ENCODE data around the gene CLSTN1.

Gene CLSTN1

DNA sequence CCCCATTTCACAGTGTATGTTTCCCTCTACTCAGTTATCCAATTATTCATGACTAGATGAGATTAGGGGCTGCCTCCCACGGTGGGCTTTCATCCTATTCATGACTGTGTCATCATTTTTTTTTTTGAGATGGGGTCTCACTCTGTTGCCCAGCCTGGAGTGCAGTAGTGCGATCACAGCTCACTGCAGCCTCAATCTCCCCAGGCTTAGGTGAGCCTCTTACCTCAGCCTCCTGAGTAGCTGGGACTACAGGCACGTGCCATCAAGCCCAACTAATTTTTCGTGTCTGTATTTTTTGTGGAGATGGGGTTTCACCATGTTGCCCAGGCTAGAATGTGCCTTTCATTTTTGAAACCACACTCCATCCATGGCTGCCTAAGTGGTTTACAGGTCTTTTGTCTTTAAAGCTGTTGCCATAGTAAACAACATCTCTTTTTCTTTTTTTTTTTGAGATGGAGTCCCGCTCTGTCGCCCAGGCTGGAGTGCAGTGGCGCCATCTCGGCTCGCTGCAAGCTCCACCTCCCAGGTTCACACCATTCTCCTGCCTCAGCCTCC lies 112.2 kb downstream of the CLSTN1 start:
- TF ChIP-seq, protein P1, sequence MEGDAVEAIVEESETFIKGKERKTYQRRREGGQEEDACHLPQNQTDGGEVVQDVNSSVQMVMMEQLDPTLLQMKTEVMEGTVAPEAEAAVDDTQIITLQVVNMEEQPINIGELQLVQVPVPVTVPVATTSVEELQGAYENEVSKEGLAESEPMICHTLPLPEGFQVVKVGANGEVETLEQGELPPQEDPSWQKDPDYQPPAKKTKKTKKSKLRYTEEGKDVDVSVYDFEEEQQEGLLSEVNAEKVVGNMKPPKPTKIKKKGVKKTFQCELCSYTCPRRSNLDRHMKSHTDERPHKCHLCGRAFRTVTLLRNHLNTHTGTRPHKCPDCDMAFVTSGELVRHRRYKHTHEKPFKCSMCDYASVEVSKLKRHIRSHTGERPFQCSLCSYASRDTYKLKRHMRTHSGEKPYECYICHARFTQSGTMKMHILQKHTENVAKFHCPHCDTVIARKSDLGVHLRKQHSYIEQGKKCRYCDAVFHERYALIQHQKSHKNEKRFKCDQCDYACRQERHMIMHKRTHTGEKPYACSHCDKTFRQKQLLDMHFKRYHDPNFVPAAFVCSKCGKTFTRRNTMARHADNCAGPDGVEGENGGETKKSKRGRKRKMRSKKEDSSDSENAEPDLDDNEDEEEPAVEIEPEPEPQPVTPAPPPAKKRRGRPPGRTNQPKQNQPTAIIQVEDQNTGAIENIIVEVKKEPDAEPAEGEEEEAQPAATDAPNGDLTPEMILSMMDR (IDR thresholded peaks at IDR 0.05) = no peak
- Histone ChIP-seq H3K27ac (no peak overlapping the region), H3K4me3 (no peak overlapping the region)
- DNase-seq (ENCODE audit: low spot score) = no peak

DNA sequence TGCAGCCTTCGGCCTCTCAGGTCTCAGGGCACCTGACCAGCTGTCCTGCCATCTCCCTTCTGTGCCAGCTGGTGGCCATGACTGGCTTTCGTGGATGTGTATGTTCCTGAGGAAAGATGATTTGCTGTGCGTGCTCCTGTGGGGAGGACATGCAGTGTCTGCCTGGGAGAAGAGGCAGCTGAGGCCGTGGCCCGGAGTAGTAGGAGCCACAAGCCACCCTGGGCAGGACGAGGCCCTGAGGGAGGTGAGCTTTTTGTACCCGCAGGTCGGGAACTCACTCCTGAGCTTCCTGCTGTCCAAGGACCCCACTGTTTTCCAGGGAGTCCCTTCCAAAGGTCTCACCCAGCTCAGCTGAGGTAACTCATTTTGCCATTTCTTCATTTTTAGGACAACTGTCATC lies 113.7 kb downstream of the CLSTN1 start:
- TF ChIP-seq, protein P1 (IDR thresholded peaks at IDR 0.05) = no peak
- H3K27ac ChIP-seq = no peak overlapping the region
- H3K4me3 ChIP-seq = no peak overlapping the region
- DNase-seq (ENCODE audit: low spot score) = no peak

DNA sequence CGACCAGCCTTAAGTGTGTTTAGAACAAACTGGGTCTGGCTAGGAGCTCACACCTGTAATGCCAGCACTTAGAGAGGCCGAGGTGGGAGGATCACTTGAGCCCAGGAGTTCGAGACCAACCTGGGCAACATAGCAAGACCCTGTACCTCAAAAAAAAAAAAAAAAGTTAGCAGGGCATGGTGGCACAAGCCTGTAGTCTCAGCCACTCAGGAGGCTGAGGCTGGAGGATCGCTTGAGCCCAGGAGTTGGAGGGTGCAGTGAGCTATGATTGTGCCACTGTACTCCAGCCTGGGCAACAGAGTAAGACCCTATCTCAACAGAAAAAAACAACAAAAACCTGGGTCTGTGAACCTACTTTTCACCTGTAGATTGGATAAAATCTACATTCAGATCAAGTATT lies 117.6 kb downstream of the CLSTN1 start:
- no peak overlapping the region for H3K27ac ChIP-seq
- no peak overlapping the region for H3K4me3 ChIP-seq
- no peak for DNase-seq (ENCODE audit: low spot score)
- TF ChIP-seq, protein P1 (IDR thresholded peaks at IDR 0.05) = no peak

DNA sequence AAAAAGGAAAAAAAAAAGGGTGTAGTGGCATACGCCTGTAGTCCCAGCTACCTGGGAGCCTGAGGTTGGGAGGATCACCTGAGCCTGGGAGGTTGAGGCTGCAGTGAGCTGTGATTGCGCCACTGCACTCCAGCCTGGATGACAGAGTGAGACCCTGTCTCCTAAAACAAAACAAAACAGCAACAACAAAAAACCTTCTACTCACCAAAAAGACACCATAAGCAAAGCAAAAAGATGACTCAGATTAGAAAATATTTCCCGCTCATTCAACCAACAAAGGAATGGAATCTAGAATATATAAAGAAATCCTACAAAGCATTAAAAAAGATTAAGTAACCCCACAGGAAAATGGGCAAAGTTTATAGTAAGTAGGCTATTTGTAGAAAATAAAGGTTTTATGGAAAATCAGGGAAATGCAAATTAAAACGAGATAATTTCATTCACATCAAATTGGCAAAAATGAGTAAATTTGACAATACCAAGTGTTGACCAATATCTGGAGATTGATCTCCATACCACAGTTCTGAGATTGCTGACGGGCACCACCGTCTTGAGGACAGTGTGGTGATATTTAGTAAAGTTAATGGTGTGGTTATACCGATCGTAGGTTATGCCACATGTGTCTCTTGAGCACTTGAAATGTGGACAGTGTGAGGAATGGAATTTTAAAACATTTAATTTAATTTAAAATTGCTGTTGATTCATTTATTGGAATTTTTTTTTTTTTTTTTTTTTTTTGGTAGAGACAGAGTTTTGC lies 118.2 kb downstream of the CLSTN1 start:
- TF ChIP-seq, protein P1 (IDR thresholded peaks at IDR 0.05) = no peak
- DNase-seq (ENCODE audit: low spot score) = no peak
- Histone ChIP-seq H3K27ac (no peak overlapping the region), H3K4me3 (no peak overlapping the region)

DNA sequence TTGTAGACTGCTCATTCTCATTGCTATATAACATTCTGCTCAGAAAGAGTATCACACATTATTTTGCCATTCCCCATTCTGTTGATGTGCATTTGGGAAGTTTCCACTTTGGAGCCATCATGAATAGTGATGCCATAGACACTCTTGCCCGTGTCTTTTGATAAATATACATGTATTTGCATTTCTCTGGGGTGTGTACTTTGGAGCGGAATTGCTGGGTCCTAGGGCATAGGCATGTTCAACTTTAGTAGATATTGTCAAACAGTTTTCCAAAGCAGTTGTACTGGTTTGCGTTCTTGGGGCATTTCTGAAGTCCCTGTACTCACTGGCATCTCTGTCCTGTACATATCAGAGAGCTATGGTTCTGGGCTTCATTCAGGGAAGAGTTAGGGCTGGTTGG lies 120.1 kb downstream of the CLSTN1 start:
- Histone ChIP-seq H3K27ac (no peak overlapping the region), H3K4me3 (no peak overlapping the region)
- DNase-seq (ENCODE audit: low spot score) = no peak
- TF ChIP-seq, protein P1 (IDR thresholded peaks at IDR 0.05) = no peak

DNA sequence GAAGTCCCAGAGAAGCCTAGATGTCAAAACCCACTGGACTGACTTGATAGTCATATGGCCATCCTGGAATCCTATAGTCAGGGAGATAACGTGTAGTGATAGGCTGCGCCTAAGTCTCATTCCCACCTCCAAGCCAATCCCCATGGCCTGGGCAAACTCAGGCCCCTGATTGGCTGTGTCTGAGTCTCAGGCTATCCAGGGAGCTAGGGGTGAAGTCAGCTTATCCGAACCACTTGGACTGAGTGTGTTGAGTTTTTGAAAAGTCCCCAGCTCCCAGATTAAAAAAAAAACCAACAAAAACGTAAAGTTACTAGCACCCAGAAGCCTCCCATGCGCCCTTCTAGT lies 120.6 kb downstream of the CLSTN1 start:
- no peak for DNase-seq (ENCODE audit: low spot score)
- H3K27ac ChIP-seq = no peak overlapping the region
- no peak overlapping the region for H3K4me3 ChIP-seq
- TF ChIP-seq, protein P1 (IDR thresholded peaks at IDR 0.05) = no peak

DNA sequence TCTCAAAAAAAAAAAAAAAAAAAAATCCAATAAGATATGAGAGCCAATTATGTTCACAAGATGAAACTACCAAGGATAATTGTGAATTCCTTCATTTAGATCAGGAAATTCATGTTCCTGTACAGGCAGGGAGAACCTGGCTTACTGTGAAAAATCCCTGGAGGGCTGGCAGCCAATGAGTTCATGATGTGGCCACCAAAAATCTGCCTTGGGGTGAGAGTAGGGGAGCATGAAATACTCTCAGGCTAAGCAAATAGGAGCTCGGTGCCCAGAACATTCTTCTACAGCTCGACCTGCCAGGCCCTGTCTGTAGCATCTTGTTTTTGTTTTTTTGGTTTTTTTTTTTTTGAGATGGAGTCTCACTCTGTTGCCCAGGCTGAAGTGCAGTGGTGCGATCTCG lies 122.1 kb downstream of the CLSTN1 start:
- H3K4me3 ChIP-seq = no peak overlapping the region
- TF ChIP-seq, protein P1 (IDR thresholded peaks at IDR 0.05) = no peak
- H3K27ac ChIP-seq = no peak overlapping the region
- no peak for DNase-seq (ENCODE audit: low spot score)

Data from coronary artery (tissue), 2 donors.